Bronchial epithelial cell (primary cell): ENCODE data around the gene PNLIPRP3. TPM values are rescaled to one million over a fixed set of nuclear protein-coding genes. Genes with fewer than 3 reads are reported as not detected.

Source experiments
- DNase-seq: peaks from one replicate; pipeline ENCODE4 v3.0.0-alpha.2; 2010; ENCODE audit warnings: low read depth
- FAIRE-seq: peaks from 2 replicates; lab custom pipeline; 2011; peaks lifted over from hg19 to GRCh38; lab: Jason Lieb, UNC
- H3K27me3 ChIP-seq: 2 replicates; pipeline ENCODE4 v1.5.1; 2011; ENCODE audit warnings: low read length; ENCODE audit not compliant: control insufficient read depth, insufficient read depth
- H3K36me3 ChIP-seq: 2 replicates; pipeline ENCODE4 v1.5.1; 2011; ENCODE audit warnings: low read length; ENCODE audit not compliant: control insufficient read depth, insufficient read depth
- H3K4me3 ChIP-seq: 2 replicates; pipeline ENCODE4 v1.5.1; 2011; ENCODE audit warnings: mild to moderate bottlenecking, low read depth, low read length, control low read depth
- CTCF ChIP-seq: IDR thresholded peaks from 2 replicates; pipeline ENCODE4 v1.5.1; 2011; ENCODE audit warnings: mild to moderate bottlenecking, moderate library complexity, low read length, control low read depth, inconsistent platforms; ENCODE audit not compliant: insufficient read depth, severe bottlenecking
- total RNA-seq: library from RNA; depleted of rRNA; stranded (reverse); fragments of >200 nt; gene quantifications from 2 replicates; pipeline ENCODE4 v1.2.1, GENCODE V29; 2014

The PNLIPRP3 gene
- total RNA-seq, 1 donor from 2014 or later, result 53.2 TPM

DNA sequence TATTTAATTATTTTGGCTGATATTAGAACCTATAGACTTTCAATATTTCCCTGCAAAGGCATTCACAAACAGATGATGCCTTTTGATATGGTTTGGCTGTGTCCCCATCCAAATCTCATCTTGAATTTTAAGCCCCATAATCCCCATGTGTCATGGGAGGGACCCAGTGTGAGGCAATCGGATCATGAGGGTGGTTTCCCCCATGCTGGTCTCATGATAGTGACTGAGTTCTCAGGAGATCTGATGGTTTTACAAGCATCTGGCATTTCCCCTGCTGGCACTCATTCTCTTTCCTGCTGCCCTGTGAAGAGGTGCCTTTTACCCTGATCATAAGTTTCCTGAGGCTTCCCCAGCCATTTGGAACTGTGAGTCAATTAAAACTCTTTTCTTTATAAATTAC is 9.3 kb upstream of the PNLIPRP3 start:
- no peak for TF ChIP-seq CTCF
- Histone ChIP-seq H3K36me3 (no peaks in the 10 kb centered on the region), H3K4me3 (no peak overlapping the region), H3K27me3 (no peaks in the 10 kb centered on the region)
- DNase-seq, result no peak
- no peak for FAIRE-seq

DNA sequence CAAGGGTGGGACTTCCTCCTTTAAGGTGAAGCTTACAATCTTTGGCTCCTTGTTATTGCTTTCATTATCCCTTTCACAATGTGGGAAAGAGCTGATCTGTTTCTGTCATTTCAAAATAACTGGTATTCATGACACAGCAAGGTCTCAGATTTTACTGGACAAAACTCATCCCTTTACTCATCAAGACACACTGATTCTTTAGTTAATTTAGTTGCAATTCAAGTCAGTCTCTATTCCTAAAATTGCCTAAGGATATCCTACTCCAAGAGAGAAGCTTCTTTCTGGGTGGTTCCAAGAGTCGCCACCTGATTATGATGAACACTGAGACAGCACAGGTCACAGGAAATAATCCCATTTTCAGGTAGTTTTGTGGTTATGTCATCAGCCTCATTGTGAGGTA is 5.8 kb upstream of the PNLIPRP3 start:
- H3K4me3 ChIP-seq, result no peak overlapping the region
- no peak for DNase-seq
- TF ChIP-seq CTCF, result no peak
- H3K27me3 ChIP-seq, result no peaks in the 10 kb centered on the region
- H3K36me3 ChIP-seq, result no peaks in the 10 kb centered on the region
- no peak for FAIRE-seq

- H3K27me3 ChIP-seq, result no peaks in the 10 kb centered on the region
- H3K4me3 ChIP-seq, result peak overlapping the region; percentile 38
- FAIRE-seq (no peak), DNase-seq (peak; percentile 71)
- TF ChIP-seq CTCF, result no peak
- H3K36me3 ChIP-seq, result peaks cover 1% of the 10 kb centered on the region
These were observed 1.8 kb downstream of the PNLIPRP3 start for GRCh38 chr10:116429288-116429977.

DNA sequence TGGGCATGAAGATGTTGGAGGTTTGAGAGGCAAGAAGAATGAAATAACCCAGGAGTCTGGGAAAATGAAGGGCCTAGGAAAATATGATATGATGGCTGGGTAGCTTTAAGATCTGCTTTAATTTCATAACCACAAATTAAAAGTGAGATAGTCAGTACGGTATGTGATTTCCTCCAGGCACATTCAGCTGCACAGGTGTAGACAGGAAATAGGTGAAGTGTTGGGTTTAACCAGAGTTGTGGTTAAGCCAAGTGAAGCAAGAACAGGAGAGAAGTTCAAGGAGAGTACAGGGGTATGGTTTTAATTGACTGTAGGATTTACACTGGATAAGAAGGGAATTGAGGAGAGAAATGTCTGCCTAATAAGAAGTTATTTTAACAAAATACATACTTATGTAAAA is 2.6 kb downstream of the PNLIPRP3 start:
- no peak for TF ChIP-seq CTCF
- Histone ChIP-seq H3K36me3 (peaks cover 1% of the 10 kb centered on the region), H3K27me3 (no peaks in the 10 kb centered on the region), H3K4me3 (peak overlapping the region; percentile 38)
- DNase-seq (peak; percentile 82), FAIRE-seq (no peak)

DNA sequence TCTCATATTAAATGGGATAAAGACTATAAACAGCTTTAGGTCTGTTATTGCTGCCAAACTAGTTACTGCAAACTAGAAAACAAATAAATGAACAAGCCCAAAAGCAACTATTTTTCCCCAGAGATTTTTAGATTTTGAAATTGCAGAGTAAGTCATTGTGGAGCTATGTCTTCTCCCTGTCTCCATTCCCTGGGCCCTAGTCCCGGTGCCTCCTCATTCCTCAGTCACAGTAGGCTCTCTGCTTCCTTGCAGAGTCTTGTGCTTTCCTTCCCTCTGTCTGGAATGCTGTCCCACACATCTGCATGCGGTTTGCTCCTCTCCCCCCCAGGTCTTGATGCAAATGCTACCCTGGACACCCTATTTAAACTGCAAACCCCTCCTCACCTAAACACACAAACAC is 4.0 kb downstream of the PNLIPRP3 start:
- no peak for TF ChIP-seq CTCF
- no peaks in the 10 kb centered on the region for H3K27me3 ChIP-seq
- H3K36me3 ChIP-seq, result peaks cover 1% of the 10 kb centered on the region
- H3K4me3 ChIP-seq, result no peak overlapping the region
- no peak for FAIRE-seq
- DNase-seq, result no peak
